ENCODE results near the gene LIPG.

LIPG gene

GRCh38 chr18:49561289-49562193 lies at the start of gene LIPG (continued):
- TF ChIP-seq PBX3 (CRISPR knock-in tag; IDR thresholded peaks at IDR 0.05) (0 out of 2 replicates have a peak, but pooled peaks have one; percentile 18), ZNF311 (tag by site-specific recombination; IDR thresholded peaks at IDR 0.05; ENCODE audit: borderline replicate concordance) (no peak), GLI2 (tag by site-specific recombination; IDR thresholded peaks at IDR 0.05; ENCODE audit: borderline replicate concordance, low read depth) (no peak), PRDM6 (tag by site-specific recombination; IDR thresholded peaks at IDR 0.05) (no peak), ZIC2 (tag by site-specific recombination; IDR thresholded peaks at IDR 0.05) (peak; percentile 37; the same call in 1 of the 2 replicates), ZSCAN16 (tag by site-specific recombination; IDR thresholded peaks at IDR 0.05) (no peak), ZFHX2 (tag by site-specific recombination; conservative IDR thresholded peaks at IDR 0.05) (peak; percentile 79), ZNF670 (tag by site-specific recombination; IDR thresholded peaks at IDR 0.05; ENCODE audit: low read depth) (no peak), ZNF623 (tag by site-specific recombination; IDR thresholded peaks at IDR 0.05) (no peak), TSHZ1 (tag by site-specific recombination; IDR thresholded peaks at IDR 0.05; ENCODE audit: borderline replicate concordance) (no peak), ZNF202 (tag by site-specific recombination; IDR thresholded peaks at IDR 0.05; ENCODE audit: borderline replicate concordance) (no peak), ZNF324 (tag by site-specific recombination; IDR thresholded peaks at IDR 0.05) (no peak), ZNF248 (tag by site-specific recombination; IDR thresholded peaks at IDR 0.05) (no peak), ZNF24 (tag by site-specific recombination; IDR thresholded peaks at IDR 0.05) (no peak), ZNF449 (tag by site-specific recombination; IDR thresholded peaks at IDR 0.05) (no peak; the same call in 1 of the 2 replicates), ZNF529 (tag by site-specific recombination; IDR thresholded peaks at IDR 0.05; ENCODE audit: insufficient replicate concordance) (no peak), ZNF394 (tag by site-specific recombination; IDR thresholded peaks at IDR 0.05; ENCODE audit: borderline replicate concordance) (no peak; the same call in 1 of the 2 replicates), PRDM10 (tag by site-specific recombination; IDR thresholded peaks at IDR 0.05) (no peak), ZNF16 (tag by site-specific recombination; IDR thresholded peaks at IDR 0.05; ENCODE audit: low read depth) (no peak), ZNF514 (tag by site-specific recombination; IDR thresholded peaks at IDR 0.05) (no peak), ZNF302 (tag by site-specific recombination; IDR thresholded peaks at IDR 0.05; ENCODE audit: low read depth) (no peak), SALL2 (tag by site-specific recombination; IDR thresholded peaks at IDR 0.05; ENCODE audit: borderline replicate concordance) (no peak), ZNF629 (tag by site-specific recombination; IDR thresholded peaks at IDR 0.05) (no peak)
- TF ChIP-seq, protein P1, sequence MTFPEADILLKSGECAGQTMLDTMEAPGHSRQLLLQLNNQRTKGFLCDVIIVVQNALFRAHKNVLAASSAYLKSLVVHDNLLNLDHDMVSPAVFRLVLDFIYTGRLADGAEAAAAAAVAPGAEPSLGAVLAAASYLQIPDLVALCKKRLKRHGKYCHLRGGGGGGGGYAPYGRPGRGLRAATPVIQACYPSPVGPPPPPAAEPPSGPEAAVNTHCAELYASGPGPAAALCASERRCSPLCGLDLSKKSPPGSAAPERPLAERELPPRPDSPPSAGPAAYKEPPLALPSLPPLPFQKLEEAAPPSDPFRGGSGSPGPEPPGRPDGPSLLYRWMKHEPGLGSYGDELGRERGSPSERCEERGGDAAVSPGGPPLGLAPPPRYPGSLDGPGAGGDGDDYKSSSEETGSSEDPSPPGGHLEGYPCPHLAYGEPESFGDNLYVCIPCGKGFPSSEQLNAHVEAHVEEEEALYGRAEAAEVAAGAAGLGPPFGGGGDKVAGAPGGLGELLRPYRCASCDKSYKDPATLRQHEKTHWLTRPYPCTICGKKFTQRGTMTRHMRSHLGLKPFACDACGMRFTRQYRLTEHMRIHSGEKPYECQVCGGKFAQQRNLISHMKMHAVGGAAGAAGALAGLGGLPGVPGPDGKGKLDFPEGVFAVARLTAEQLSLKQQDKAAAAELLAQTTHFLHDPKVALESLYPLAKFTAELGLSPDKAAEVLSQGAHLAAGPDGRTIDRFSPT (tag by site-specific recombination; IDR thresholded peaks at IDR 0.05) = no peak
